HUDEP-2 (cell line): ENCODE data around the gene CFHR5.
"Not testable (repeated sequence)": the region's sequence is repeated elsewhere in the genome, so short reads cannot be mapped to it uniquely, and the experiment has no call there.

Experiments used
- DNase-seq, 76 experiments: peaks; one replicate each; lab custom pipeline; 2025; ENCODE audit not compliant: unreplicated experiment in 76 of 76; lab: John Stamatoyannopoulos, UW

CFHR5 gene

GRCh38 chr1:197017558-197018146 lies 40.3 kb downstream of the CFHR5 start:
- DNase-seq: no peak

DNA sequence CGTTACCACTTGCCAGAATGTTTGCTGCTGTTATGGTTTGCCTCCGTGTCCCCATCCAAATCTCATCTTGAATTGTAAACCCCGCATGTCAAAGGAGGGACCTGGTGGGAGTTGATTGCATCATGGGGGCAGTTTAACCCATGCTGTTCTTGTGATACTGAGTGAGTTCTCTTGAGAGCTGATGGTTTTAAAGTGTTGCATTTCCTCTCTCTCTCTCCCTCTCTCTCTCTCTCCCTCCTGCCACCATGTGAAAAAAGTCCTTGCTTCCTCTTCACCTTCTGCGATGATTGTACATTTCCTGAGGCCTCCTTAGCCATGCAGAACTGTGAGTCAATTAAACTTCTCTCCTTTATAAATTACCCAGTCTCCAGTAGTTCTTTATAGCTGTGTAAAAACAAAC lies 44.4 kb downstream of the CFHR5 start:
- DNase-seq: no peak

GRCh38 chr1:197024460-197024859 lies 47.1 kb downstream of the CFHR5 start:
- no peak for DNase-seq

DNA sequence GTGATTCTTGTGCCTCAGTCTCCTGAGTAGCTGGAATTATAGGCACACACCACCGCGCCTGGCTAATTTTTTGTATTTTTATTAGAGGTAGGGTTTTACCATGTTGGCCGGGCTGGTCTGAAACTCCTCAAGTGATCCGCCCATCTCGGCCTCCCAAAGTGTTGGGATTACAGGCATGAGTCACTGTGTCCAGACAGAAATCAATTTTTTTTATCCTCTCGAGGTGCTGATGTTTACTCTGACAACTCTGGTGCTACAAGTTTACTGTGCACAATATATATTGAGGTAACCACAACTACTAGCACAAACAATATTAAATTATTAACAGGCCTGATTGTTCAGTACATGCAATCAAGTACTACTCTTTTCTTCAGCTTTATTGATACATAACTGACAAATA lies 50.0 kb downstream of the CFHR5 start:
- no peak for DNase-seq

GRCh38 chr1:197029749-197030148 lies 52.4 kb downstream of the CFHR5 start:
- DNase-seq: no peak

GRCh38 chr1:197034631-197035339 lies 57.4 kb downstream of the CFHR5 start:
- DNase-seq: not testable (repeated sequence)

DNA sequence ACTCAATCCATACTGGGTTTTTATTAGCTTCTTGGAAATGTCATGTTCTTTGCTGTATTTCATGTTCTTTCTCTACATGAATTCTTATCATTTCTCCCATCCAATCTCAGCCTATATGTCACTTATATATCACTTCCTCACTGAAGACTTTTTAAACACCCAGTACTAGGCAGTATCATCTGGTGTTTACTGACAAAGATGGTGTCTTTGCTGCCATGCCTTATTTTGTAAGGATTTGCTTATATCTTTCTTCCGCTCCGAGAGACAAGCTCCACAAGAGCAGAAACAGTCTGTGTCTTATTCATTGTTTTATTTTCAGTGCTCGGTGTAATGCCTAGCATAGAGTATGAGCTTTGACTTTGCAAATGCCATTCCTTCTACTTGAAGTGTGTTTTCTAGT lies 59.5 kb downstream of the CFHR5 start:
- DNase-seq: no peak

- no peak for DNase-seq
These were observed 64.4 kb downstream of the CFHR5 start for GRCh38 chr1:197041486-197042353.

GRCh38 chr1:197042676-197043341 lies 65.5 kb downstream of the CFHR5 start:
- no peak for DNase-seq

- DNase-seq: no peak
These were observed 71.7 kb downstream of the CFHR5 start for GRCh38 chr1:197049100-197049499.
